ENCODE measurements around the gene NAA80.

NAA80 gene

GRCh38 chr3:50336452-50337174, 37.4 kb upstream of the NAA80 start:
- Mint-ChIP-seq H3K9me3 (no peaks in the 10 kb centered on the region), H3K4me1 (peaks cover 67% of the 10 kb centered on the region), H3K27ac (peak overlapping the region; percentile 91 to 99), H3K4me3 (peak overlapping the region; percentile 88 to 91), H3K27me3 (no peaks in the 10 kb centered on the region)
- ATAC-seq: peak; percentile 61
- DNase-seq: peak in 1 of 2 donors; percentile 71

DNA sequence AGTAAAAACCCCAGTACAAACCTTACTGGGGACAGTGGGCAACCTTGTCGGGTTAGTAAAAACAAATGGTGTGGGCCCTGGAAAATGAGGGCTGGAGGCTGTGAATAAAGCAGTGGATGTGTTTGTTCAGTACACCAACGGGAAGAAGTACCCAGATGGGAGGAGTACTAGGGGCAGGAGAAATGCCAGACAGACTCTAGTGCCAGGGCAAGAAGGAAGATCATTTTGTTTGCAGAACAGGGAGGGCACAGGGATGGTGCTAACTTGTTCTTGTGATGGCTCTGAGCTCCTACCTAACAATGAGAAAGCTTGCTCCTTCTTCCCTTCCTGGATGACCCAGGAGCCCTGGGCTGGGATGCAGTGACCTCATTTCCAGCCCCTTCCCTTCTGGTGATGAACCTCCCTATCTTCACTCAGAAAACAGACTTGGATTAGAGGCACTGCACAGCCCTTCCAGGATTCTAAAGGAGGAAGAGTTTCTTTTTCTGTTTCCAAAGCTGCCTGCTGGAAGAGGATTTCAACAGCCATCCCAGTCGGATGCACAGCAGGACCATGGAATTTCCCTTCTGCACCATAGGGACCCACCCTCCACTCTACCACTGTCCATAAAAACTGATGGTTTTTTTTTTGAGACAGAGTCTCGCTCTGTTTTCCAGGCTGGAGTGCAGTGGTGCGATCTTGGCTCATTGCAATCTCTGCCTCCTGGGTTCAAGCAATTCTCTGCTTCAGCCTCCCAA, 35.3 kb upstream of the NAA80 start:
- DNase-seq (no peak), ATAC-seq (no peak)
- peak overlapping the region; percentile 65 to 76 for H3K4me3 Mint-ChIP-seq
- H3K4me1 Mint-ChIP-seq: peaks cover 64% of the 10 kb centered on the region
- peak overlapping the region; percentile 61 to 65 for H3K27ac Mint-ChIP-seq
- no peaks in the 10 kb centered on the region for H3K27me3 Mint-ChIP-seq
- H3K9me3 Mint-ChIP-seq: no peaks in the 10 kb centered on the region

DNA sequence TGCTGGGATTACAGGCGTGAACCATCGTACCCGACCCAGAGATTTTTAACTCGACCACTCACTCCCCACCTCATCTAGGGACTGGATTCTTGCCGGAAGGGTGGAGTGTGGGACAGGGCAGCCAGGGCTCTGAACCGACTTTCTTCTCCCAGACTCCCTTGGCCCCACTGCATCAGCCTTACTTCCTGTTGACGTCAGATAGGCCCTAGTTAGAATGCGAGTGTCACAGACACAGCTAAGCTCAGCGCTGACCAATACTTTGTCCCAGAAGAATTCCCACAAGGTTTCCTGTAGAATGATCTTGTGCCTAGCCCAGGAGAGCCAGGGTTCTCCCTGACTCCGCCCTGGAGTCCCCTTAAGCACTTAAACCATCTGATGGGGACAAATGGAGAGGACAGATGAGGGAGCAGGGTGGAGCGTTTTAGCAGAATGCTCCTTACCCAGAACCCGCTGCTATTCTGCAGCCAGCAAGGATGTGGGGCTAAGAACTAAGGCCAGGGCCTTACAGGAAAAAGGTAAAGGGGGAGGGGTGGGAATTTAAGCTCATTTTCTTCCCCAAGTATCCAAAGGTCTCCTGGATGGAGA, 34.6 kb upstream of the NAA80 start:
- peaks cover 61% of the 10 kb centered on the region for H3K4me1 Mint-ChIP-seq
- H3K27ac Mint-ChIP-seq: peak overlapping the region; percentile 77 to 85
- no peaks in the 10 kb centered on the region for H3K27me3 Mint-ChIP-seq
- no peak for ATAC-seq
- no peaks in the 10 kb centered on the region for H3K9me3 Mint-ChIP-seq
- H3K4me3 Mint-ChIP-seq: peak overlapping the region; percentile 65 to 76
- no peak for DNase-seq

DNA sequence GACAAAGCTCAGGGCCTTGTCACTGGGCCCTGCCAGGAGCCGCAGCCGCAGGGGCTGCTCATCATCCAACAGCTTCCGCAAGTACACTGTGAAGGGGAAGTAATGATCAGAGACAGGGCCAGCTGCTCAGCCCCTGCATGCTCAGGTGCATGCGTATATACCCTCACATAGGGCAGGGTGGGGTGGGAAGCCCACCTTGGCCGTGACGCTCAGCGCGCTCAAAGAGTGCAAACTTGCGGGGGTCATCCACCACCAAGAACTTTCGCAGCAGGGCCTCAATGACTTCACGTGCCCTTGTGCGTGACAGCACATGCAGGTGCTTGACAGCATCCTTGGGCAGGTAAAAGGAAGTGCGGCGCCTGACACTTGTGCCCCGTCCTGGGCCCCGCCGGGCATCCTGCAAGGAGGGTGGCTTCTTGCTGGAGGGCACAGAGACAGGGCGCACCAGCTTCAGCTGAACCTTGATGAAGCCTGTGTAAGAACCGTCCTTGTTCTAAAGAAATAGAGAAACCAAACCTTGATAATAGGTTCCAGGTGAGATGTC, 32.2 kb upstream of the NAA80 start:
- Mint-ChIP-seq H3K9me3 (no peaks in the 10 kb centered on the region), H3K27me3 (no peaks in the 10 kb centered on the region), H3K27ac (no peak overlapping the region), H3K4me3 (no peak overlapping the region), H3K4me1 (peaks cover 57% of the 10 kb centered on the region)
- ATAC-seq: no peak
- no peak for DNase-seq

DNA sequence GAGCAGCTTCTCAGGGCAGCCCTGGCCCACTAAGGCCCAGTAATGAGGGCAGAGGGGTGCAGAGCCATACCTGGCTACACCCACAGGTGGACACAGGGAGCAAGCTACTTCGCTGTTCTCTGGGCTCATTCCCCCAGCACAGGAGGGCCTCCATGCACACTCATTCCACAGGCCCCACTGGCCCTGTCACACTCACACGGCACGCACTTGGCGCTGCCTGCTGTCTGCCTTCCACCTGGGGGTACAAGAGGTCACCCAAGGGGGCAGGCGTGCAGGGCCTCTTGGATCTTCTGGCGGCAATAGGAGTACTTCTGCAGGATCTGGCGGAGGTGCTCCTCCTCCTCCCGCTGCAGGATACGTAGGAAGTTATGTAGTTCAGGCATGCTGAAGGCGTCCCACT, 31.1 kb upstream of the NAA80 start:
- H3K9me3 Mint-ChIP-seq: no peaks in the 10 kb centered on the region
- no peak overlapping the region for H3K27ac Mint-ChIP-seq
- no peaks in the 10 kb centered on the region for H3K27me3 Mint-ChIP-seq
- DNase-seq (no peak), ATAC-seq (no peak)
- H3K4me1 Mint-ChIP-seq: peaks cover 50% of the 10 kb centered on the region
- H3K4me3 Mint-ChIP-seq: no peak overlapping the region

DNA sequence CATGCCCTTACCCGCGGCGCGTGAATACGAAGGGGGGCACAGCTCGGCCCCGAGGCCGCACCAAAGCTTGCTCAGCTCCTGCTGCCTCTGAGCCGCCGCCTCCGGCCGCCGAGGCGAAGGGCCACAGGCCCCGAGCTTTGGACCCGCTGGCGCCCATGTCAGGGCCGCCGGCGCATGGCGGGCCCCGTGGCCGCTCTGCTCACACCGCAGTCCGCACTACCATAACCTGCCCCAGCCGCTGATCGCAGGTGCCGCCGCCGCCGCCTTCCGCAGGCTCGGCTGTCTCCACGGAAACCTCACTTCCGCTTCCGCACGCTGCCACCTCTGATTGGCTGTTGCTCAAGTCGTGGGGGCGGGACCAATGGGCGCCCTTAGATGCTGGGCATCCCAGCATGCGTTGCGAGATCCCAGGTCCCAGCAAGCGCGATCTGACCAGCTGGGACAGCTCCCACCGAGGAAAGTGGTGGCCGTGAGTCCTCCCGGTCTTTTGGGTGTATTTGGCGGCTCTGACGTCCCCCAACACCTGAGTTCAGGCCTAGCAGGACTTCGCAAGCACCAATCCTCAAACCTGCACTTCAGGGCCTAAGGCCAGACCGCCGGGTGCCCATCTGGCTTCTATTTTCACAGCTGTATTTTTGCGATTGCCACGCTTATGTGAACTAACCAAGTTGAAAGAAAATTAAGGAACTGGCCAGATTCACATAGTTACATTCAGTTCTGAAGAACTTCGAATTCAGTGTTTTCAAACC, 28.9 kb upstream of the NAA80 start, which contains the start of gene TUSC2:
TUSC2 (minus strand) TSS at position 281 of the 749 bp plus-strand sequence; CDS start at position 157, 124 bp downstream.
- Mint-ChIP-seq H3K27me3 (no peaks in the 10 kb centered on the region), H3K4me1 (peaks cover 50% of the 10 kb centered on the region), H3K4me3 (peak within 1 kb of the TSS; percentile 87), H3K27ac (peak within 1 kb of the TSS; percentile 79 to 95), H3K9me3 (no peaks in the 10 kb centered on the region)
- ATAC-seq (peak; percentile 93), DNase-seq (peak; percentile 89 to 95)

DNA sequence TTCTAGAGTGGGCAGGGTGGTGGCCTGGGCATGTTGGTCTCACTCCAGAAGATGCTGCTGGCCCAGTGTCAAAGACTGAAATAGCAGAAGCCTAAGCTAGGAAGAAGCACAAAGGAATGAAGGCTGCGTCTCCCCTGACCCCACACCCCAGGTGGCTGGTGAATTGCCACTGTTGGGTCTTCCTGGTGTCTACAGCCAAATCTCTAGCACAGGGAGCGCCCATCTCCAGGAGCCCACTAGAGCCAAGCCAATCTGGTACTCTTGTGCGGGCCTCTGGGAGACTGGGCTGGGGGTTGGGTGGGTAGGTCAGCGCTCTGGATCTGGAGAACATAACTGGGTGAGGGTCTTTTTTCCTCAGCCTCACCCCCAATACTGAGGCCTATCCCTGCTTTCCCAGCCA, 27.9 kb upstream of the NAA80 start:
- DNase-seq: no peak
- Mint-ChIP-seq H3K4me3 (peak overlapping the region; percentile 87), H3K4me1 (peaks cover 60% of the 10 kb centered on the region), H3K27me3 (no peaks in the 10 kb centered on the region), H3K9me3 (no peaks in the 10 kb centered on the region), H3K27ac (peak overlapping the region; percentile 76 to 95)
- ATAC-seq: no peak

DNA sequence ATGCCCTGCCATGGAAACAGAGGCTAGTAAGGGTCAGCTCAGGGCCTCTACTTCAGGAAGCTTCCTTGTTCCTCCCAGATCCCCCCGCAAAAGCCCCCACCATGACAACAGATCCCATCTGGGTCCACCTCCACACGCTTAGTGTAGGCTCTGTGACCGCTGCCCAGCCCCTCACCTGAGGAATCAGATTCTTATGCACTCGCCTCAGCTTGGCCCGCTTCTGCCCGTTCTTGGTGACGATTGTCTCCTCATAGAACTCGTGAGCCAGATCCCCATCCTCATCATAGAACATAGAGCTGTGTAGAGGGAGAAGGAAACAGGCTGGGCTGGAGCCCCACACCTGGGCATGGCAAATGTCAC, 27.0 kb upstream of the NAA80 start:
- H3K4me1 Mint-ChIP-seq: peaks cover 63% of the 10 kb centered on the region
- H3K27me3 Mint-ChIP-seq: no peaks in the 10 kb centered on the region
- no peaks in the 10 kb centered on the region for H3K9me3 Mint-ChIP-seq
- ATAC-seq (no peak), DNase-seq (no peak)
- H3K27ac Mint-ChIP-seq: no peak overlapping the region
- no peak overlapping the region for H3K4me3 Mint-ChIP-seq

DNA sequence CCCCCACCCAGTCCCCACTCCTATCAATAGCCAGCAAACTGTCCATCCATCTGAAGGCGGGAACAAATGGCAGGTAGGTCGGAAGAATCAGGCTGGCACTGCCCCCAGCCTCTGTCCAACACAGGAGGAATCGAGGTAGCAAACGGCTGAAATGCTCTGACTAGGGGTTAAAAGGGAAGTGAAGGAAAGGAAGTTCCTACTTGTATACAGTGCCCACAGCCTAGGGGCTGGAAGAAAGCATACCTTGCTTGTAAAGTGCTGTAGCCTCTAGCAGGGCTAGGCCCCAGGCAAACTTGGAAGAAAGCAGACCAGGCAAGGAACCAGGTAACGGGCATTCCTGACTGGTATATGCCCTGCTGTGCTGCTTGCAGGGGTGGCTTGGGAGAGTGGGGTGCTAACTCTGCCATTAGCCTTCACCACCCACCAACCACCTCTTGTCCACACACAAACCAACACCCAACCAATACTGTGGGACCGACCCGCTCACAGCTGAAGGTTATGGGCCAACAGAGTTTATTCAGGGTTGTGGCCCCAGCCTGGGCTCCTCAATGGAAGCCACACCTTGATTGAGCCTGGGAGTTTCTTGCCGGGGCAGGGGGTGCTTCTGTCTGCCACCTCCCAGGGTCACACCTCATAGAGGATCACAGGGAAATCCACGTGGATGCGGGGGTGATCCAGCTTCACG, 26.4 kb upstream of the NAA80 start:
- no peak for DNase-seq
- ATAC-seq: no peak
- Mint-ChIP-seq H3K4me1 (peaks cover 64% of the 10 kb centered on the region), H3K27ac (peak overlapping the region in 1 of 2 donors; percentile 3), H3K27me3 (no peaks in the 10 kb centered on the region), H3K9me3 (no peaks in the 10 kb centered on the region), H3K4me3 (no peak overlapping the region)

GRCh38 chr3:50325113-50325480, 25.9 kb upstream of the NAA80 start:
- H3K4me3 Mint-ChIP-seq: no peak overlapping the region
- H3K27ac Mint-ChIP-seq: peak overlapping the region in 1 of 2 donors; percentile 3
- ATAC-seq (no peak), DNase-seq (no peak)
- no peaks in the 10 kb centered on the region for H3K9me3 Mint-ChIP-seq
- no peaks in the 10 kb centered on the region for H3K27me3 Mint-ChIP-seq
- H3K4me1 Mint-ChIP-seq: peaks cover 65% of the 10 kb centered on the region

- H3K27ac Mint-ChIP-seq: no peak overlapping the region
These were observed 25.3 kb upstream of the NAA80 start for GRCh38 chr3:50324351-50325112.

DNA sequence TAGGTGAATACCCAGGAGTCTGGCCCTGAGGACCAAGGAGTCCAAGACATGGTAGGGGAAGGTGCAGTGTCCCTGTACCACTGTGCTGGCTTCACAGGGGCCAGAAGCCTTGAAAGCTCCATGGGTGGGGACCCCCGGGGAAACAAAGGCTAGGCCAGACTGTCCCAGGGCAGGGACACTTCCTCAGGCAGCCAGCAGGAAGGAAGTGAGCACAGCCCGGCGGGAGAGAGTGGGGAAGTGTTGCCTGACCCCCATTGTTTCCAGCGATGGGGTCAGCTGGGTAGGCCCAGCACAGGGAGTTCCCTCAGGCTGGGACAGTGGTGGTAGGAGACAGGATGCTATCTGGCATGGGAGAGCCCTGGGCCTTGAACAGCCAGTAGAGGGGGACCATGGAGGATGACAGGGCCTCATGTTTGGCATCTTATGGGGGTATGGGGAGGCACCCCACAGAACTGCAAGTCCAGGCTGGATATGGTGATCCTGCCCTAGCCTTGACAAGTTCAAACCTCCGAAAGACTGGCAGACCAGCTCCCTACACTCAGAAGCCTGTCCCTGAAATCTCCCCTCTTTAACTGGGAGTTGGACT, 24.5 kb upstream of the NAA80 start:
- Mint-ChIP-seq H3K4me1 (peaks cover 70% of the 10 kb centered on the region), H3K4me3 (no peak overlapping the region), H3K27me3 (no peaks in the 10 kb centered on the region), H3K9me3 (no peaks in the 10 kb centered on the region), H3K27ac (peak overlapping the region in 1 of 2 donors; percentile 52)
- DNase-seq (no peak), ATAC-seq (no peak)

More at GRCh38 chr3:50324351-50325112, 25.3 kb upstream of the NAA80 start:
- Mint-ChIP-seq H3K9me3 (no peaks in the 10 kb centered on the region), H3K4me1 (peaks cover 65% of the 10 kb centered on the region), H3K27me3 (no peaks in the 10 kb centered on the region), H3K4me3 (no peak overlapping the region)
- DNase-seq (peak; percentile 68 to 71), ATAC-seq (peak; percentile 48)

- DNase-seq: no peak
- Mint-ChIP-seq H3K9me3 (no peaks in the 10 kb centered on the region), H3K4me1 (peaks cover 75% of the 10 kb centered on the region), H3K27ac (peak overlapping the region in 1 of 2 donors; percentile 52), H3K27me3 (no peaks in the 10 kb centered on the region), H3K4me3 (no peak overlapping the region)
- ATAC-seq: no peak
These were observed 23.9 kb upstream of the NAA80 start for GRCh38 chr3:50323092-50323600.

Measured in stimulated activated naive CD8-positive, alpha-beta T cell treated with anti-CD3 and anti-CD28 coated beads, Interleukin-15, amount 100 ng/mL, for 72 hours (primary cell).